HG02840 (cell line): ENCODE results near the gene RETN.

ENCODE experiments used
- ATAC-seq: cut with Tn5 transposase; IDR thresholded peaks from one replicate; pipeline ENCODE4 v1.9.1; 2021; ENCODE audit warnings: mild to moderate bottlenecking, moderate library complexity, moderate number of reproducible peaks; ENCODE audit not compliant: unreplicated experiment, low FRiP score

RETN gene

DNA sequence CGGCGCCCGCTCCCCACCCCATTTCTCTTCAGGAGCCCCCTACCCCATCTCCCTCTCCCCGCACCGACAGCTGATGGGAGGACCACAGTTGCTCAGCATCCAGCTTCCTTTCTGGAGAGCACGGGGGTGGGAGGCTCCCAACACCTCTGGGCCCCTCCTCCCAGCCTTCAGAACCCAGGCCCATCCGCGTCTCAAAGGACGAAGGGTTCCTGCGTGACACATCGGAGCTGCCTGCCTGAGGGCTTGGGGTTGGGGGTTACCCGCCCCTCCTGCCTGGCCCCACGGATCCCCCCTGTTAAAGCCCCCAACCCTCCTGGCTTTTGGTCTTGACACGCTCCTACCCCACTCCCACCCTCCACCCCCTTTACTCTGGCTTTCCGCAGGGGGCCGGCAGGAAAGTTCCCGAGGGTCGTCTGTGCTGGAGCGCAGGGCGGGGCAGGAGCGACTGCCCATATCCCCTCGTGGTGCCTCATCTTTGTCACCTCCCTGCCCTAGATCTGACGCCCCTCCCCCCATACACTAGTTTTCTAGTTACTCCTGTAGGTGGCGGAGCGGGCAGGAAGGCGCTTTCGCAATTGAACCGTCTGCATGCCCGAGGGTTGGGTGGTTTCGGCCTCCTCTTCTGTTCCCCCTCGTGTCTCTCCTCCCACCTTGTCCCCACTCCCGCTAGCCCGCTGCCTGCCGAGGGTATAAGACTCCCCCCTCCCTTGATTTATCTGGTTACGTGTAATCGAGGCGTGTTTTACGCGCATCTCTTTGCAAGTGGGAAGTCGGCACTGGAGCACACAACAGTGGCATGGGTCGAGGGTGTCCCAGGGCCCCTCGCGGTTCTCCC is 12.7 kb downstream of the RETN start:
- ATAC-seq, result no peak

- no peak for ATAC-seq
These were observed 13.5 kb downstream of the RETN start for GRCh38 chr19:7682175-7682855.

- no peak for ATAC-seq
These were observed 16.9 kb downstream of the RETN start for GRCh38 chr19:7685546-7686445.

DNA sequence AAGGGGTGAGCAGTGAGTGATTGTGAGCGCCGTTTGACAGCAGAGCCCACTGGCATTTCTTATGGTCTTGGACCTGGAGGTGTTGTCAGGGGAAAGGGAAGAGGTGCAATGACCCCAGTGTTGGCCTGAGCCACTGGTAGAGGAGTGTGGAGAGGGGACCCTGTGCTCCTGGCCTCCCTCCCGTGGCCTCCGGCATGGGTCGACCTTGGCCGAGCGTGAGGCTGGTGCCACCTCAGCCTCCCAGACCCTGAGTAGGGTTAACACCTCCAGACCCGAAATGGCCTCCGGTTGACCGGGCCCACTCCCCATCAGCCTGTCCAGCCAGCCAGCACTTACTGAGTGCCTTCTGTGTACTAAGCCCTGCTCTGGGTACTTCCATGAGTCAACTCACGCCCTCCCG is 18.3 kb downstream of the RETN start:
- no peak for ATAC-seq

DNA sequence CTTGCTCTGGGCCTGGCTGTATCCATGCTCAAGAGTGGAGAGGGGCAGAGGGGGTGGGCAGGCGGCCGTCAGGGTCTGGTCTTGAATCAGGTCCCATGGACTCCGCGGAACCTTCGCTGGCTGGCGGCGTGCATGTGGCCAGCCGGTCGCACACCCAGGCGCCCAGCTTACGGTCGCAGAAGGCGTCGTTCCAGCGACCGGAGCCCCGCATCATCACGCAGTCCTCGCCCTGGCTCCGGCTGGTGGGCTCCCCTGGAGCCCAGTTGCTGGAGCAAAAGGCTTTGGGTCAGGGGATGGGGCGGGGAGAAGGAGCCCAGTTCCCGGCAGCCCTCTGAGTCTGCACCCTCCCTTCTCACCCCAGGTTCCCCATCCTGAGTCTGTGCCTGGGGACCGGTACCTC is 20.3 kb downstream of the RETN start:
- ATAC-seq, result no peak

DNA sequence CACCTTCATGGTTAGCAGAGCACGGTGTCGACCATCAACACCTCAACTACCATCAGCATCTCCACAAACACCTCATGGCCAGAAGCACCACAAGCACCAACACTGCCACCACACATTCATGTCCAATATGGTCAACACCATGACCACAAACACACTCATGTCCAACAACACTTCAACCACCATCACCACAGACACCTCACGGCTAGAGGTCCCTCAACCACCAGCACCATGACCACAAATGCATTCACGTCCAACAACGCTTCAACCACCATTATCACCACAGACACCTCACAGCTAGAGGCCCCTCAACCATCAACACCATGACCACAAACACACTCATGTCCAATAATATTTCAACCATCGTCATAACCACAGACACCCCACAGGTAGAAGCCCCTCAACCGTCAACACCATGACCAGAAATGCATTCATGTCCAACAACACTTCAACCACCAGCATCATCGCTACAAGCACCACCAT is 22.0 kb downstream of the RETN start:
- ATAC-seq, result no peak

DNA sequence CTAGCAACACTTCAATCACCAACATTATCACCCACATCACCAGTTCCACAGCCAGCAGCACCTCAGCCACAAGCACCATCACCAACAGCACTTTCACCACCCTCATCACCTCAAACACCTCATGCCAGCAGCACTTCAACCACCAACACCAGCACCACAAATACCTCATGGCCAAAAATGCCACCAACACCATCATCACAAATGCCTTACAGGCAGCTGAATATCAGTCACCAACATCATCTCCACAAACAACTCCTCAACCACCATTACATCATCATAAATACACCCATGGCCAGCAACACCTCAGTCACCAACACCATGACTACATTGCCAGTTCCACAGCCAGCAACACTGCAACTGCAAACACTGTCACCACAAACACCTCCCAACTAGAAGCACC is 22.6 kb downstream of the RETN start:
- no peak for ATAC-seq

DNA sequence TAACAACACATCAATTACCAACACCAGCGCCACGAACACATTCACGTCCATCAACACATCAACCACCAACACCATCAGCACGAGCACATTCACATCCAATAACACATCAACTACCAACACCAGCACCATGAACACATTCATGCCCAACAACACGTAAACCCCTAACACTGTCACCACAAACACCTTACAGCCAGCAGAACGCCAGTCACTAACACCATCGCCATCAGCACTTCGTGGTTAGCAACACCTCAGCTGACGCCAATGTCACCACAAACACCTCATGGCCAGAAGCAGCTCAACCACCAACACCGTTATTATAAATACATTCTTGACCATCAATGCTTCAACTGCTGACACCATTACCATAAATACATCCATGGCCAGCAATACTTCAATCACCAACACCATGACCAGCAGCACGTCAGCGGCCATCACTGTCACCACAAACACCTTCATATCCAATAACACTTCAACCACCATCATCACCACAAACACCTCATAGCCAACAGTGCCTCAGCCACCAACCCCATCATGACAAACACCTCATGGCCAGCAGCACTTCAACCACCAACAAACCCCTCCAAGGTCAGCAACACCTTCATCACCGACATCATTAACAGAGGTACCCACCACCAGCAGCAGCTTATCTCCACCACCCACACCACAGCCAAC is 23.7 kb downstream of the RETN start:
- no peak for ATAC-seq

- no peak for ATAC-seq
These were observed 25.6 kb downstream of the RETN start for GRCh38 chr19:7694499-7694898.

DNA sequence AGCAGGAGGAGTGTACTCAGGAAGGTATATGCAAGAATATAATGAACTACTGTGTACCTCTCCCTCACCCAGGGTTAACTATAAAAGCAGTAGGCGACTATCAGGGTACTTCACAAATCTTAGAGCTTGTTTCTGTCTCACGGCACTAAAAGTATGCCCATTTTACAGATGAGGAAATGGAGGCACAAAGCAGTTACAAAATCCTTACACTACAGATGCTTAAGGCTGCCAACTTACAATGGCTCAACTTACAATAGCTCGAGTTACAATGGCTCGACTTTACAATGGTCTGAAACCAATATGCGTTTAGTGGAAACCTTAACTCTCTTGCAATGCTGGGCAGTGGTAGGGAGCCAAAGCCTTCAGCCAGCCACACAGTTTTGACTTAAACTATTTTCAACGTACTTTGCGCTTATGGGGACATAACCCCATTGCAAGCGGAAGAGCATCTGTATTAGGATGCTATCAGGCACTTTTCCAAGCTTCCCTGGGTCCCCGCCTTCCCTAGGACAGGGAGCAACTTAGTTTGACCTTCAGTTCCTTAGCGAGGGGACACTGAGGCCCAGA is 29.0 kb downstream of the RETN start:
- no peak for ATAC-seq

- ATAC-seq, result no peak
These were observed 29.7 kb downstream of the RETN start for GRCh38 chr19:7698583-7698982.

DNA sequence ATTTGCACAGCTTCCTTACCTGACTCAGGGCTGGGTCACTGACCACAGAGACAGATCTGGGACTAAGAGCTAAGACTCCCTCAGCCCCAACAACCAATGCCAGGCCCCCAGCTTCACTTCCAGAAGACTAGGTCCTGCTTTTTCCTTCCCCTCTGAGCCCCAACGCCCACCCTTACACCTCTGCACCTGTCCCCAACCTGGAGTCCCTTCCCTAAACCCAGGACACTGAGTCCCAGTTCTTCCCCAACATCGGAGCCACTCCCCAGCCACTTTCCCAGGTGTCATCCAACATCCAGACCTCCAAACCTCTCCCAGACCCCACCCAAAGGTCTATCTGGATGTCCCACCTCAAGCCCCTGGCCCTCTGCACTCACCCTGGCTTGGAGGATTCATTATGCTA is 30.2 kb downstream of the RETN start:
- no peak for ATAC-seq

GRCh38 chr19:7699417-7700401 is 30.9 kb downstream of the RETN start:
- no peak for ATAC-seq

DNA sequence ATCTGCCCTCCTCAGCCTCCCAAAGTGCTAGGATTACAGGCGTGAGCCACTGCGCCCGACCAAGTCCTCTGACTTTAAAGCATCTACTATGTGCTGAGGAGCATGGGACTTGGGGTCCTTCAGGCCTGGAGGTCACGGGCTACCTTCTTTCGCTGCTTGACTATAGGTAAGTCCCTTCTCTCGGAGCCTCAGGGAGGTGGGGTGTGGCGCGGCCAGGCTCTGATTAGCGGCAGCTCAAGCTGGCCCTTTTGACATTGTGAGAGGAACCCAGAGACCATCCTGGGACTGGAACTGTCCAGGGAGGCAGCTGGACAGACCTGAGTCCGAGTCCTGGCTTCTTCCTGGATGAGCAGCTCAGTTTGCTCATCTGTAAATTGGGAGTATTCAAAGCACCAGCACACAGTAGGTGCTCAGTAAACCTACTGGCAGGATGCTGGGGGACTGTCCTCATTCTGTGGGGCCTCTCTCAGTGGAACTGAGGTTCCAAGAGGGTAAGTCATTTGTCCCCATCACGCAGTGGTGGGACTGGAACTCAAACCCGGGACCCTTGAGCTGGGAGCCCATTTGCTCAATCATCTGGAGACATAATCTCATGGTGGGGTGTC is 32.3 kb downstream of the RETN start:
- no peak for ATAC-seq

DNA sequence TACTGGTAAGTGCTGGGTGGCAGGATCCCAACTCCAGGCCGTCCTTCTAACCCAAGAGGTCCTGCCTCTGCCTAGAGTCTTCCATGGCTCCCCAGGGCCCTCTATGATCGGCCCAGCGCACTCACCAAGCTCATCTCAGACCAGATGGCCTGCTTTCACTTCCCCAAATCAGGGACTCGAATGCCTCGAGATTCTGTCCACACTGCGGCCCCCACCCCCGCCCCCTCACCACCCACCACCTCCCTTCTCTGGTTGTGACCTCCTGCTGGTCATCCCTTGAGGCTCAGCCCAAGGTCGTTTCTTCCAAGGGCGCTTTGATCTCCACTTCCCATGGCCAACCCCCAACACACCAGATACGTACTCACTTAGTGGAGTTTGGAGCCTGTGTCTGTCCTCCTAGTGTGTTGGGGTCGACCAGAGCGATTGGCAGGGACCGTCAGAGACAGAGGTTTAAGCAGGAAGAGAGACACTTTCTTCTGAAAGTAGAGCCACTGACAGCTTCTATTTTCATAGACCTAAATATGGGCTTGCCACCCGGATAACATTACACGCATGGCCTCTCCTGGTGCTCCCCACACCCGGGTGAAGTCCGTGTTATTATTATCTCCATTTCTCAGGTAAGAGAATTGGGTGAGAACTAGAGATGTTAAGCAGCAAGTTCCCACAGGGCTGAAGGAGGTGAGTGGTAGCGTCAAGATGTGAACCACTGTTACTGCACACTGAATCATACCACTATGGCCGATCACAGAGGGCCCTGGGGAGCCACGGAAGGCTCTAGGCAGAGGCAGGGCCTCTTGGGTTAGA is 33.0 kb downstream of the RETN start, which contains the start of gene FCER2:
Gene FCER2 (minus strand): TSS at position 478 of the 804 bp plus-strand sequence. CDS start 2,371 bp downstream, outside the sequence.
- no peak for ATAC-seq

DNA sequence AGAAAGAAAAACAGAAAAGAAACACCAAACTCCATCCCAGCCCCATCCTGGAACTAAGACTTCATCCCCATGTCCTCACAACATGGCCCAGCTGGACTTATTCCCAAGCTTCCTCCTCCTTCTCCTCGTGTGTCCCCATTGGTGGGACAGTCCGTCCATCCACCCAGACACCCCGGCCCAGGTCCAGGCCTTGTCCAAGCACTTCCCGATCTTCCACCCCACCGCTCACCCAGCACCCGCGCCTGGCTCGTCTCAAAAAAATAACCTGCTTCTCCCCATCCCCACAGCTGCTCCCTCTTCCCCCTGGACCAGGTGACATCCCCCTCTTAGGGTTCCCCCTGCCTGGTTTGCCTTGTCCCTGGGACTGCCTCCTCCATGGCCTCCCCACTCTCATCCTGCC is 34.5 kb downstream of the RETN start:
- ATAC-seq, result no peak

- ATAC-seq, result no peak
These were observed 35.6 kb downstream of the RETN start for GRCh38 chr19:7704280-7705060.
